Omental fat pad (tissue), 4 donors: ENCODE results near the gene UBE2V1. TPM values are rescaled to one million over a fixed set of nuclear protein-coding genes. Genes with fewer than 3 reads are reported as not detected.

Experiments
- ATAC-seq: fragments of 150-250 bp; one replicate; pipeline ENCODE4 v1.9.1; 2016; ENCODE audit warnings: mild to moderate bottlenecking, moderate library complexity; ENCODE audit not compliant: low FRiP score
- DNase-seq: peaks from one replicate; pipeline ENCODE4 v3.0.0-alpha.2; 2019; ENCODE audit warnings: low spot score
- CTCF ChIP-seq, 3 donors: fragments of 450-650 bp; IDR thresholded peaks; one replicate each; pipeline ENCODE4 v1.5.1; 2016 to 2017; ENCODE audit warnings: antibody characterized with exemption in 3 of 3, mild to moderate bottlenecking in 3 of 3, moderate library complexity in 2 of 3
- total RNA-seq, 4 donors: library from RNA; depleted of rRNA; stranded (reverse); fragments of >200 nt; gene quantifications; one replicate each; pipeline ENCODE4 v1.1.0, GENCODE V29; 2016

UBE2V1 gene
- total RNA-seq, 4 donors from 2014 or later, result 63.2 to 100 (median 72.6) TPM

- no peak for TF ChIP-seq CTCF (IDR thresholded peaks at IDR 0.05)
- ATAC-seq, result no peak
- DNase-seq, result no peak
Observed at GRCh38 chr20:50115041-50115512, 2.1 kb upstream of the UBE2V1 start.

- TF ChIP-seq CTCF (IDR thresholded peaks at IDR 0.05), result no peak
- ATAC-seq (no peak), DNase-seq (no peak)
Observed at GRCh38 chr20:50113420-50114224, 672 bp upstream of the UBE2V1 start.

- no peak for DNase-seq
- ATAC-seq, result no peak
- no peak for TF ChIP-seq CTCF (IDR thresholded peaks at IDR 0.05)
Observed at GRCh38 chr20:50111829-50112495, 988 bp downstream of the UBE2V1 start.

GRCh38 chr20:50111120-50111828, 1.7 kb downstream of the UBE2V1 start:
- ATAC-seq (peak; percentile 13), DNase-seq (no peak)
- TF ChIP-seq CTCF (IDR thresholded peaks at IDR 0.05), result no peak

- no peak for TF ChIP-seq CTCF (IDR thresholded peaks at IDR 0.05)
- ATAC-seq, result no peak
Observed at GRCh38 chr20:50110141-50111047, 2.6 kb downstream of the UBE2V1 start.

GRCh38 chr20:50108556-50109235, 4.3 kb downstream of the UBE2V1 start:
- no peak for ATAC-seq
- DNase-seq, result no peak
- no peak for TF ChIP-seq CTCF (IDR thresholded peaks at IDR 0.05)

More at GRCh38 chr20:50110141-50111047, 2.6 kb downstream of the UBE2V1 start:
- DNase-seq, result no peak
